Esophagus muscularis mucosa (tissue), 3 donors: Measurements from ENCODE around the gene OGA.

Experiments
- POLR2AphosphoS5 ChIP-seq, 2 donors: sonication (generic); formaldehyde crosslinking; IDR thresholded peaks; one replicate each; pipeline ENCODE4 v1.6.1; 2017; ENCODE audit warnings: antibody characterized with exemption in 2 of 2
- TF ChIP-seq, protein P1 (sequence below), 3 experiments: fragments of 200-600 bp in 2 of 3; fragments of 450-650 bp in 1 of 3; sonication (generic) in 2 of 3; IDR thresholded peaks; one replicate each; pipeline ENCODE4 v1.5.1; 2017 to 2019; ENCODE audit warnings: antibody characterized with exemption in 3 of 3, mild to moderate bottlenecking in 2 of 3, moderate library complexity in 1 of 3

DNA sequence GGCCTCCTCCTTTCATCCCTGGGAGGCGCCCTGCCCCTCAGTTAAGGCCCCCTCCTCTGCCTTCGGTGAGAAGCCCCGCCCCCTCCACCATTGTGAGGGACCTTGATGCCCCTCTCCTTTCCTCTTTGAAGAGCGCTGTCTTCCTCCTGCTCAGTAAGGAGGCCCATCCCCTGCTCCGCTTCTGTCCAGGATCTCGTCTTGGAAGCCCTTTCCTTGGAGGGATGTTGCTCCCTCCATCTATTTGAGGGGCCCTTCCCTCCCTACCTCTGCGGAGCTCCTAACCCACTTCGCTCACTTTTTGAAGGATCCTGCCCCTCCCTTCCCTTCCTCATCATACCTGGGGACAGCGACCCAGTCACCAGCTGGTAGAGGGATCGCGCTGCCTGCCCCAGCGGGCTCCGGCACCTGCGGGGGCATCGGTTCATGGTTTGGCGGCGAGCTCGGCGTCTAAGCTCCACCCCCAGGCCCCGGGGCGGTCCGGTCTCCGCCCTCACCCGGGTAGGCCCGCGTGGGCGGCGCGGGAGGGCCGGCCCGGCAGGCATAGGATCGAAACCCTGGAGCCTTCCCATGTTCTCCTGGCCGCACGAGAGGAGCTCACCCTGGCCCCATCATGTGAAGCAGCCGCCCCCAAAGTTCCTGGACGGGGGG, 21.3 kb upstream of the OGA start:
- TF ChIP-seq, protein P1, sequence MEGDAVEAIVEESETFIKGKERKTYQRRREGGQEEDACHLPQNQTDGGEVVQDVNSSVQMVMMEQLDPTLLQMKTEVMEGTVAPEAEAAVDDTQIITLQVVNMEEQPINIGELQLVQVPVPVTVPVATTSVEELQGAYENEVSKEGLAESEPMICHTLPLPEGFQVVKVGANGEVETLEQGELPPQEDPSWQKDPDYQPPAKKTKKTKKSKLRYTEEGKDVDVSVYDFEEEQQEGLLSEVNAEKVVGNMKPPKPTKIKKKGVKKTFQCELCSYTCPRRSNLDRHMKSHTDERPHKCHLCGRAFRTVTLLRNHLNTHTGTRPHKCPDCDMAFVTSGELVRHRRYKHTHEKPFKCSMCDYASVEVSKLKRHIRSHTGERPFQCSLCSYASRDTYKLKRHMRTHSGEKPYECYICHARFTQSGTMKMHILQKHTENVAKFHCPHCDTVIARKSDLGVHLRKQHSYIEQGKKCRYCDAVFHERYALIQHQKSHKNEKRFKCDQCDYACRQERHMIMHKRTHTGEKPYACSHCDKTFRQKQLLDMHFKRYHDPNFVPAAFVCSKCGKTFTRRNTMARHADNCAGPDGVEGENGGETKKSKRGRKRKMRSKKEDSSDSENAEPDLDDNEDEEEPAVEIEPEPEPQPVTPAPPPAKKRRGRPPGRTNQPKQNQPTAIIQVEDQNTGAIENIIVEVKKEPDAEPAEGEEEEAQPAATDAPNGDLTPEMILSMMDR (IDR thresholded peaks at IDR 0.05) = no peak
- no peak for TF ChIP-seq POLR2AphosphoS5 (IDR thresholded peaks at IDR 0.05)
